Stimulated activated CD8-positive, alpha-beta memory T cell treated with anti-CD3 and anti-CD28 coated beads, Interleukin-7, amount 100 ng/mL, for 1 hour (primary cell): ENCODE measurements around the gene ERI3.

Source experiments
- DNase-seq, 2 donors: peaks; one replicate each; pipeline ENCODE4 v3.0.0-alpha.2; 2020; ENCODE audit warnings: low read depth in 2 of 2

The ERI3 gene

GRCh38 chr1:44237721-44238457 lies 117.2 kb downstream of the ERI3 start:
- no peak for DNase-seq

- DNase-seq: no peak
Measured at GRCh38 chr1:44236490-44237272, 118.4 kb downstream of the ERI3 start.

- no peak for DNase-seq
Measured at GRCh38 chr1:44235808-44236207, 119.2 kb downstream of the ERI3 start.

- no peak for DNase-seq
Measured at GRCh38 chr1:44233593-44233992, 121.5 kb downstream of the ERI3 start.

- no peak for DNase-seq
Measured at GRCh38 chr1:44230796-44231195, 124.3 kb downstream of the ERI3 start.

GRCh38 chr1:44229435-44230167 lies 125.5 kb downstream of the ERI3 start:
- no peak for DNase-seq

GRCh38 chr1:44228218-44228617 lies 126.8 kb downstream of the ERI3 start:
- no peak for DNase-seq

GRCh38 chr1:44227211-44227610 lies 127.8 kb downstream of the ERI3 start:
- DNase-seq: no peak

GRCh38 chr1:44225761-44226160 lies 129.3 kb downstream of the ERI3 start:
- DNase-seq: no peak

- DNase-seq: no peak
Measured at GRCh38 chr1:44223187-44223610, 131.9 kb downstream of the ERI3 start.

GRCh38 chr1:44222397-44223186 lies 132.5 kb downstream of the ERI3 start:
- DNase-seq: no peak

GRCh38 chr1:44221769-44222168 lies 133.3 kb downstream of the ERI3 start:
- no peak for DNase-seq

GRCh38 chr1:44220755-44221154 lies 134.3 kb downstream of the ERI3 start:
- no peak for DNase-seq

- no peak for DNase-seq
Measured at GRCh38 chr1:44220001-44220751, 134.9 kb downstream of the ERI3 start.

GRCh38 chr1:44219301-44219626 lies 135.8 kb downstream of the ERI3 start:
- no peak for DNase-seq

- no peak for DNase-seq
Measured at GRCh38 chr1:44218503-44219300, 136.4 kb downstream of the ERI3 start.

- DNase-seq: peak; percentile 46 to 55
Measured at GRCh38 chr1:44217809-44218410, 137.1 kb downstream of the ERI3 start.

GRCh38 chr1:44213222-44214112 lies 141.6 kb downstream of the ERI3 start, which contains the start of gene DMAP1:
Gene DMAP1 (plus strand): TSS chr1:44213471. CDS start chr1:44213754, 283 bp downstream.
- peak; percentile 74 to 76 for DNase-seq
